GM12878 (cell line): ENCODE measurements around the gene SLU7. TPM values are rescaled to one million over a fixed set of nuclear protein-coding genes. Genes with fewer than 3 reads are reported as not detected.

Experiments used
- CBX5 ChIP-seq: sonication (generic); IDR thresholded peaks from 2 replicates; pipeline ENCODE4 v1.6.1; 2016; ENCODE audit warnings: low read depth, moderate library complexity, mild to moderate bottlenecking, inconsistent platforms
- EP300 ChIP-seq, 2 experiments: fragments of 150-350 bp in 1 of 2; IDR thresholded peaks; 2 replicates each; pipeline ENCODE4 v1.6.1; 2011 to 2012; ENCODE audit warnings: low read depth in 2 of 2, low read length in 2 of 2, borderline replicate concordance in 1 of 2, improper control_type of control experiment in 1 of 2, inconsistent platforms in 1 of 2; ENCODE audit not compliant: control insufficient read depth in 1 of 2
- IKZF2 ChIP-seq, 2 experiments: fragments of 450-650 bp; IDR thresholded peaks; 2 replicates each; pipeline ENCODE4 v1.6.1; 2017; ENCODE audit warnings: mild to moderate bottlenecking in 2 of 2, moderate library complexity in 2 of 2
- KAT2A ChIP-seq: conservative IDR thresholded peaks from 2 replicates; pipeline ENCODE4 v1.6.1; 2011; ENCODE audit warnings: low read depth, low read length; ENCODE audit not compliant: control insufficient read depth
- MEF2B ChIP-seq: fragments of 450-650 bp; IDR thresholded peaks from 2 replicates; pipeline ENCODE4 v1.6.1; 2018; ENCODE audit warnings: mild to moderate bottlenecking, moderate library complexity; ENCODE audit not compliant: partially characterized antibody, poor library complexity, severe bottlenecking
- MXI1 ChIP-seq: fragments of 150-350 bp; IDR thresholded peaks from 2 replicates; pipeline ENCODE4 v1.6.1; 2011; ENCODE audit warnings: low read depth, mild to moderate bottlenecking, inconsistent platforms, low read length, improper control_type of control experiment
- RELA ChIP-seq: fragments of 450-650 bp; IDR thresholded peaks from 2 replicates; pipeline ENCODE4 v1.8.0; 2014; ENCODE audit warnings: borderline replicate concordance; ENCODE audit not compliant: partially characterized antibody
- TBL1XR1 ChIP-seq: IDR thresholded peaks from 2 replicates; pipeline ENCODE4 v1.6.1; 2012; ENCODE audit warnings: low read depth, low read length, improper control_type of control experiment
- polyA plus RNA-seq, 11 experiments: library from polyadenylated mRNA; depleted of rRNA in 4 of 11; unstranded in 6 of 11; stranded (reverse) in 5 of 11; fragments of >200 nt; fragmentation: Nextera tagmentation in 4 of 11; fragmentation: Illumina TruSeq in 1 of 11; extraction: Ambion mirVana in 4 of 11; extraction: Trizol in 1 of 11; gene quantifications; 1 replicate in 1 of 11; 2 replicates in 10 of 11; pipeline versions ENCODE4 v1.2.1 to v1.2.3, GENCODE V29; 2011 to 2016; ENCODE audit warnings: inconsistent platforms in 2 of 11, missing spikeins in 2 of 11, low read depth in 1 of 11
- total RNA-seq, 4 experiments: library from RNA; depleted of rRNA in 3 of 4; stranded (reverse); fragments of >200 nt in 3 of 4; fragmentation: Illumina TruSeq in 1 of 4; extraction: Trizol in 1 of 4; gene quantifications; 2 replicates each; pipeline versions ENCODE4 v1.2.1 to v1.2.3, GENCODE V29; 2013 to 2021
- TF ChIP-seq, protein P1 (sequence below): fragments of 450-650 bp; formaldehyde crosslinking; IDR thresholded peaks from 2 replicates; pipeline ENCODE4 v1.4.0; 2022; ENCODE audit warnings: mild to moderate bottlenecking, moderate library complexity
- TF ChIP-seq, protein P2 (sequence below): fragments of 450-650 bp; conservative IDR thresholded peaks from 2 replicates; pipeline ENCODE4 v1.6.1; 2017; ENCODE audit warnings: mild to moderate bottlenecking, moderate library complexity
- TF ChIP-seq, protein P3 (sequence below): fragments of 450-650 bp; IDR thresholded peaks from 2 replicates; pipeline ENCODE4 v1.6.1; 2017; ENCODE audit warnings: mild to moderate bottlenecking, low read depth, inconsistent platforms; ENCODE audit not compliant: poor library complexity, severe bottlenecking
- TF ChIP-seq, protein P4 (sequence below): fragments of 450-650 bp; formaldehyde crosslinking; IDR thresholded peaks from 2 replicates; pipeline ENCODE4 v1.5.0; 2022; ENCODE audit warnings: mild to moderate bottlenecking, missing genetic modification characterization
- TF ChIP-seq, protein P5 (sequence below): fragments of 450-650 bp; IDR thresholded peaks from 2 replicates; pipeline ENCODE4 v1.6.1; 2017; ENCODE audit warnings: low read depth, mild to moderate bottlenecking, moderate library complexity

SLU7 gene
- total and polyA plus RNA-seq, 10 of the 15 experiments (the other 5 are each of a cell fraction or from before 2014, with no cell fraction given) = 32.7 to 55.2 (median 46.6) TPM

DNA sequence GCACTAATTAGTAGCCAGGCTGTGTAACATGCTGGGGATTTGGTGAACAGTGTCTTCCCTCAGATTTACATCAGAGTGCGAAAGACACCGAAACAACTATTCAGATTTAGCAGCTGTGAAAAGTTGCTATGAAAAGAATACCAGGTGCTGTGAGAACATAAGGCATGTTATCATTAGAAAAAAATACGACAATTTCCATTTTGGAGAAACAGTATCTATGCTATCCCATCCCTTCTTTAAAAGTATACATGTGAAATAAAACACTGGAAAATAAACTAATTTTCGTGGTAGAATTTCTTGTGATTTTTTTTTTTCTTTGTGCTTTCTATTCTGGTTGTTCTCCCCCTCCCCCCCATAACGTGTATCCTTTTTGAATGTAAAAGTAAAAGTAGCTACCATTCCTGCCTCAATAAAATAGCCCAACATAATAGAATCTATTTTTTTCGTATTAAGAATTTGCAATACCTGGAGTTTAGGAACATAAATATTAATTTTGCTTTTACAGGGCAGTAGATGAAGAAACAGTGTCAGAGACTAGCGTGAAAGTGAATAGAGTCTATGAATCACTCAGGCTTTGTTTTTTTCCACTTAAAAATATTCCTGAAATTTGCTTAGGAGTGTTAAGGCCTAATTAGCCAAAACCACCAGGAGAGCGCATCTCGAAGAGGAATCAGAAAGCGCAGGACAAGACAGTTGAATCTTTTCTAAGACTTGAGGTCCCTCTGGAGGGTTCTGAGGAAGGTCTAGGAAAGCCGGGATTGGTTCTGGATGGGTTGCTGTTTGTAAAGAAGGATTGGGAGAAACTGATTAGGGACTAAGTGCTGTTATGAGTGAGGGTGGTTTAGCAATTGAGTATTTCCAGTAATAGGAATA is 813 bp upstream of the SLU7 start (continued):
- TF ChIP-seq, protein P1, sequence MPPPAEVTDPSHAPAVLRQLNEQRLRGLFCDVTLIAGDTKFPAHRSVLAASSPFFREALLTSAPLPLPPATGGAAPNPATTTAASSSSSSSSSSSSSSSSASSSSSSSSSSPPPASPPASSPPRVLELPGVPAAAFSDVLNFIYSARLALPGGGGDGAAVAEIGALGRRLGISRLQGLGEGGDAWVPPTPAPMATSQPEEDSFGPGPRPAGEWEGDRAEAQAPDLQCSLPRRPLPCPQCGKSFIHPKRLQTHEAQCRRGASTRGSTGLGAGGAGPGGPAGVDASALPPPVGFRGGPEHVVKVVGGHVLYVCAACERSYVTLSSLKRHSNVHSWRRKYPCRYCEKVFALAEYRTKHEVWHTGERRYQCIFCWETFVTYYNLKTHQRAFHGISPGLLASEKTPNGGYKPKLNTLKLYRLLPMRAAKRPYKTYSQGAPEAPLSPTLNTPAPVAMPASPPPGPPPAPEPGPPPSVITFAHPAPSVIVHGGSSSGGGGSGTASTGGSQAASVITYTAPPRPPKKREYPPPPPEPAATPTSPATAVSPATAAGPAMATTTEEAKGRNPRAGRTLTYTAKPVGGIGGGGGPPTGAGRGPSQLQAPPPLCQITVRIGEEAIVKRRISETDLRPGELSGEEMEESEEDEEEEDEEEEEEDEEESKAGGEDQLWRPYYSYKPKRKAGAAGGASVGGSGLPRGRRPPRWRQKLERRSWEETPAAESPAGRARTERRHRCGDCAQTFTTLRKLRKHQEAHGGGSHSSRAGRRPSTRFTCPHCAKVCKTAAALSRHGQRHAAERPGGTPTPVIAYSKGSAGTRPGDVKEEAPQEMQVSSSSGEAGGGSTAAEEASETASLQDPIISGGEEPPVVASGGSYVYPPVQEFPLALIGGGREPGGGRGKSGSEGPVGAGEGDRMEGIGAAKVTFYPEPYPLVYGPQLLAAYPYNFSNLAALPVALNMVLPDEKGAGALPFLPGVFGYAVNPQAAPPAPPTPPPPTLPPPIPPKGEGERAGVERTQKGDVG = no peak
- TF ChIP-seq, protein P2, sequence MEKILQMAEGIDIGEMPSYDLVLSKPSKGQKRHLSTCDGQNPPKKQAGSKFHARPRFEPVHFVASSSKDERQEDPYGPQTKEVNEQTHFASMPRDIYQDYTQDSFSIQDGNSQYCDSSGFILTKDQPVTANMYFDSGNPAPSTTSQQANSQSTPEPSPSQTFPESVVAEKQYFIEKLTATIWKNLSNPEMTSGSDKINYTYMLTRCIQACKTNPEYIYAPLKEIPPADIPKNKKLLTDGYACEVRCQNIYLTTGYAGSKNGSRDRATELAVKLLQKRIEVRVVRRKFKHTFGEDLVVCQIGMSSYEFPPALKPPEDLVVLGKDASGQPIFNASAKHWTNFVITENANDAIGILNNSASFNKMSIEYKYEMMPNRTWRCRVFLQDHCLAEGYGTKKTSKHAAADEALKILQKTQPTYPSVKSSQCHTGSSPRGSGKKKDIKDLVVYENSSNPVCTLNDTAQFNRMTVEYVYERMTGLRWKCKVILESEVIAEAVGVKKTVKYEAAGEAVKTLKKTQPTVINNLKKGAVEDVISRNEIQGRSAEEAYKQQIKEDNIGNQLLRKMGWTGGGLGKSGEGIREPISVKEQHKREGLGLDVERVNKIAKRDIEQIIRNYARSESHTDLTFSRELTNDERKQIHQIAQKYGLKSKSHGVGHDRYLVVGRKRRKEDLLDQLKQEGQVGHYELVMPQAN = 0 out of 2 replicates have a peak, but pooled peaks have one; percentile 30
- TF ChIP-seq, protein P3, sequence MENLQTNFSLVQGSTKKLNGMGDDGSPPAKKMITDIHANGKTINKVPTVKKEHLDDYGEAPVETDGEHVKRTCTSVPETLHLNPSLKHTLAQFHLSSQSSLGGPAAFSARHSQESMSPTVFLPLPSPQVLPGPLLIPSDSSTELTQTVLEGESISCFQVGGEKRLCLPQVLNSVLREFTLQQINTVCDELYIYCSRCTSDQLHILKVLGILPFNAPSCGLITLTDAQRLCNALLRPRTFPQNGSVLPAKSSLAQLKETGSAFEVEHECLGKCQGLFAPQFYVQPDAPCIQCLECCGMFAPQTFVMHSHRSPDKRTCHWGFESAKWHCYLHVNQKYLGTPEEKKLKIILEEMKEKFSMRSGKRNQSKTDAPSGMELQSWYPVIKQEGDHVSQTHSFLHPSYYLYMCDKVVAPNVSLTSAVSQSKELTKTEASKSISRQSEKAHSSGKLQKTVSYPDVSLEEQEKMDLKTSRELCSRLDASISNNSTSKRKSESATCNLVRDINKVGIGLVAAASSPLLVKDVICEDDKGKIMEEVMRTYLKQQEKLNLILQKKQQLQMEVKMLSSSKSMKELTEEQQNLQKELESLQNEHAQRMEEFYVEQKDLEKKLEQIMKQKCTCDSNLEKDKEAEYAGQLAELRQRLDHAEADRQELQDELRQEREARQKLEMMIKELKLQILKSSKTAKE = peak; percentile 18
- TF ChIP-seq IKZF2 (IDR thresholded peaks at IDR 0.05) = peak; percentile 39 to 48
- TF ChIP-seq MEF2B = peak; percentile 9
- TF ChIP-seq TBL1XR1 = 0 out of 2 replicates have a peak, but pooled peaks have one; percentile 25
- TF ChIP-seq MXI1 = peak; percentile 70; the same call in 1 of the 2 replicates
- TF ChIP-seq, protein P4, sequence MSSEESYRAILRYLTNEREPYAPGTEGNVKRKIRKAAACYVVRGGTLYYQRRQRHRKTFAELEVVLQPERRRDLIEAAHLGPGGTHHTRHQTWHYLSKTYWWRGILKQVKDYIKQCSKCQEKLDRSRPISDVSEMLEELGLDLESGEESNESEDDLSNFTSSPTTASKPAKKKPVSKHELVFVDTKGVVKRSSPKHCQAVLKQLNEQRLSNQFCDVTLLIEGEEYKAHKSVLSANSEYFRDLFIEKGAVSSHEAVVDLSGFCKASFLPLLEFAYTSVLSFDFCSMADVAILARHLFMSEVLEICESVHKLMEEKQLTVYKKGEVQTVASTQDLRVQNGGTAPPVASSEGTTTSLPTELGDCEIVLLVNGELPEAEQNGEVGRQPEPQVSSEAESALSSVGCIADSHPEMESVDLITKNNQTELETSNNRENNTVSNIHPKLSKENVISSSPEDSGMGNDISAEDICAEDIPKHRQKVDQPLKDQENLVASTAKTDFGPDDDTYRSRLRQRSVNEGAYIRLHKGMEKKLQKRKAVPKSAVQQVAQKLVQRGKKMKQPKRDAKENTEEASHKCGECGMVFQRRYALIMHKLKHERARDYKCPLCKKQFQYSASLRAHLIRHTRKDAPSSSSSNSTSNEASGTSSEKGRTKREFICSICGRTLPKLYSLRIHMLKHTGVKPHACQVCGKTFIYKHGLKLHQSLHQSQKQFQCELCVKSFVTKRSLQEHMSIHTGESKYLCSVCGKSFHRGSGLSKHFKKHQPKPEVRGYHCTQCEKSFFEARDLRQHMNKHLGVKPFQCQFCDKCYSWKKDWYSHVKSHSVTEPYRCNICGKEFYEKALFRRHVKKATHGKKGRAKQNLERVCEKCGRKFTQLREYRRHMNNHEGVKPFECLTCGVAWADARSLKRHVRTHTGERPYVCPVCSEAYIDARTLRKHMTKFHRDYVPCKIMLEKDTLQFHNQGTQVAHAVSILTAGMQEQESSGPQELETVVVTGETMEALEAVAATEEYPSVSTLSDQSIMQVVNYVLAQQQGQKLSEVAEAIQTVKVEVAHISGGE = no peak
- TF ChIP-seq, protein P5, sequence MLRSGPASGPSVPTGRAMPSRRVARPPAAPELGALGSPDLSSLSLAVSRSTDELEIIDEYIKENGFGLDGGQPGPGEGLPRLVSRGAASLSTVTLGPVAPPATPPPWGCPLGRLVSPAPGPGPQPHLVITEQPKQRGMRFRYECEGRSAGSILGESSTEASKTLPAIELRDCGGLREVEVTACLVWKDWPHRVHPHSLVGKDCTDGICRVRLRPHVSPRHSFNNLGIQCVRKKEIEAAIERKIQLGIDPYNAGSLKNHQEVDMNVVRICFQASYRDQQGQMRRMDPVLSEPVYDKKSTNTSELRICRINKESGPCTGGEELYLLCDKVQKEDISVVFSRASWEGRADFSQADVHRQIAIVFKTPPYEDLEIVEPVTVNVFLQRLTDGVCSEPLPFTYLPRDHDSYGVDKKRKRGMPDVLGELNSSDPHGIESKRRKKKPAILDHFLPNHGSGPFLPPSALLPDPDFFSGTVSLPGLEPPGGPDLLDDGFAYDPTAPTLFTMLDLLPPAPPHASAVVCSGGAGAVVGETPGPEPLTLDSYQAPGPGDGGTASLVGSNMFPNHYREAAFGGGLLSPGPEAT = peak; percentile 12
- TF ChIP-seq EP300 (IDR thresholded peaks at IDR 0.05; ENCODE audit: borderline replicate concordance in 1 of 2, control insufficient read depth in 1 of 2, low read depth in 2 of 2, low read length in 2 of 2) = peak in 1 of 2 experiments; percentile 39; a peak in 1 of 4 replicates
- TF ChIP-seq CBX5 = 0 out of 2 replicates have a peak, but pooled peaks have one; percentile 20
- TF ChIP-seq RELA = no peak
- TF ChIP-seq KAT2A = no peak
